Measurements from ENCODE around the gene WNT2. TPM values are rescaled to one million over a fixed set of nuclear protein-coding genes. Genes with fewer than 3 reads are reported as not detected.

WNT2 gene
- total RNA-seq, 2 donors from 2014 or later = not detected

- DNase-seq (no peak), ATAC-seq (no peak)
- 88 to 94% methylated on average over 2 of the region's 2 CpGs for WGBS, 2 donors
- Histone ChIP-seq H3K36me3 (replicated peaks in 1 of 2; ENCODE audit: insufficient read depth in 1 of 2, low read depth in 2 of 2) (no peaks in the 10 kb centered on the region), H3K9me3 (no peaks in the 10 kb centered on the region), H3K4me1 (no peaks in the 10 kb centered on the region), H3K4me3 (no peak overlapping the region), H3K27me3 (no peaks in the 10 kb centered on the region), H3K27ac (no peak overlapping the region)
- intact Hi-C loops (cut with DNase I) = no loop called here
- TF ChIP-seq, protein P1, sequence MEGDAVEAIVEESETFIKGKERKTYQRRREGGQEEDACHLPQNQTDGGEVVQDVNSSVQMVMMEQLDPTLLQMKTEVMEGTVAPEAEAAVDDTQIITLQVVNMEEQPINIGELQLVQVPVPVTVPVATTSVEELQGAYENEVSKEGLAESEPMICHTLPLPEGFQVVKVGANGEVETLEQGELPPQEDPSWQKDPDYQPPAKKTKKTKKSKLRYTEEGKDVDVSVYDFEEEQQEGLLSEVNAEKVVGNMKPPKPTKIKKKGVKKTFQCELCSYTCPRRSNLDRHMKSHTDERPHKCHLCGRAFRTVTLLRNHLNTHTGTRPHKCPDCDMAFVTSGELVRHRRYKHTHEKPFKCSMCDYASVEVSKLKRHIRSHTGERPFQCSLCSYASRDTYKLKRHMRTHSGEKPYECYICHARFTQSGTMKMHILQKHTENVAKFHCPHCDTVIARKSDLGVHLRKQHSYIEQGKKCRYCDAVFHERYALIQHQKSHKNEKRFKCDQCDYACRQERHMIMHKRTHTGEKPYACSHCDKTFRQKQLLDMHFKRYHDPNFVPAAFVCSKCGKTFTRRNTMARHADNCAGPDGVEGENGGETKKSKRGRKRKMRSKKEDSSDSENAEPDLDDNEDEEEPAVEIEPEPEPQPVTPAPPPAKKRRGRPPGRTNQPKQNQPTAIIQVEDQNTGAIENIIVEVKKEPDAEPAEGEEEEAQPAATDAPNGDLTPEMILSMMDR (IDR thresholded peaks at IDR 0.05) = no peak
- no peak for TF ChIP-seq POLR2A (IDR thresholded peaks at IDR 0.05)
These were observed 50.7 kb downstream of the WNT2 start for GRCh38 chr7:117272017-117272759.

GRCh38 chr7:117271566-117271965 is 51.3 kb downstream of the WNT2 start:
- intact Hi-C loops (cut with DNase I) = no loop called here
- Histone ChIP-seq H3K36me3 (replicated peaks in 1 of 2; ENCODE audit: insufficient read depth in 1 of 2, low read depth in 2 of 2) (no peaks in the 10 kb centered on the region), H3K27me3 (no peaks in the 10 kb centered on the region), H3K4me3 (no peak overlapping the region), H3K27ac (no peak overlapping the region), H3K4me1 (no peaks in the 10 kb centered on the region), H3K9me3 (no peaks in the 10 kb centered on the region)
- TF ChIP-seq, protein P1 (IDR thresholded peaks at IDR 0.05) = no peak
- no peak for TF ChIP-seq POLR2A (IDR thresholded peaks at IDR 0.05)
- no peak for ATAC-seq
- DNase-seq = no peak
- whole genome bisulfite sequencing, 2 donors = 80 to 84% methylated on average over 3 of the region's 3 CpGs

DNA sequence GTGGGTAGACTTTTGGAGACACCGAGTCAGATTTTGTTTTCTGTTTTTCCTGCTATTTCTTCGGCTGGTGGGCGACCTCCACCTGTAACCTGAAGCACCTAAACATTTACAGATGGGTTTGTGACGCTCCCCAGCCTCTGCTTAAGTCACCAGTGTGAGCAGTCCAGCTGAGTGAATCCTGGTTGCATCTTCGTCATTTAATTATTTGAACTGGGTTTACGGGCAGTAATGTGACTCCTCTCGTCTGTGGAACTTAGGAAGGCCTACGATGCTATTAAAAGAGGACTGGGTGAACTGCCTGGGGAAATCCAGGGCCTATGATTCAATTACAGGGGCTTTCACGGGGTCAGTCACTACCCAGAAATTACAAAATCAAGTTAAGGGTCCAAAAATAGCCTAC is 52.5 kb downstream of the WNT2 start:
- H3K27ac ChIP-seq = no peak overlapping the region
- TF ChIP-seq, protein P1 (IDR thresholded peaks at IDR 0.05) = no peak
- TF ChIP-seq POLR2A (IDR thresholded peaks at IDR 0.05) = no peak
- intact Hi-C loops (cut with DNase I) = no loop called here
- H3K4me1 ChIP-seq = no peaks in the 10 kb centered on the region
- H3K4me3 ChIP-seq = no peak overlapping the region
- no peaks in the 10 kb centered on the region for H3K27me3 ChIP-seq
- H3K9me3 ChIP-seq = no peaks in the 10 kb centered on the region
- no peak for DNase-seq
- H3K36me3 ChIP-seq (replicated peaks in 1 of 2; ENCODE audit: insufficient read depth in 1 of 2, low read depth in 2 of 2) = no peaks in the 10 kb centered on the region
- 53 to 74% methylated on average over 9 of the region's 9 CpGs for WGBS, 2 donors
- no peak for ATAC-seq

DNA sequence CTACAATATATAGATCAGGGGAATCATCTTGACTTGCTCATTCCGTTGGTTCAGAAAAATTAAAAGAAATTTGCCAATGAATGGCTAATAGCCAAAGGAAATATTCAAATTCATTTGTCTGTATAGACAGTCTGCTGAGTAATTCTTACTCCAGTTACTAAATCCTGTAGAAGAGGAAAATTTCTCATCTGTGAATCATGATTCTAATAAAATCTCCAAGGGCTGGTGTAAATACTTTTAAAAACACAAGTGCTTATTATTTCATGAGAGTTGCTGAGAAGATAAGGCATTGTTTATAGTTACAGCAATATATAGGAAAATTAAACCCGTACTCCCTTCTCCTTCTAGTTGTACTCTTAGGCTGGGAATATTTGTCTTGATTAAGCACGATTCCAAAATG is 53.0 kb downstream of the WNT2 start:
- 60 to 70% methylated on average over 3 of the region's 3 CpGs for WGBS, 2 donors
- no peak for DNase-seq
- Histone ChIP-seq H3K27me3 (no peaks in the 10 kb centered on the region), H3K27ac (no peak overlapping the region), H3K9me3 (no peaks in the 10 kb centered on the region), H3K36me3 (replicated peaks in 1 of 2; ENCODE audit: insufficient read depth in 1 of 2, low read depth in 2 of 2) (no peaks in the 10 kb centered on the region), H3K4me3 (no peak overlapping the region), H3K4me1 (no peaks in the 10 kb centered on the region)
- ATAC-seq = no peak
- TF ChIP-seq POLR2A (IDR thresholded peaks at IDR 0.05) = no peak
- TF ChIP-seq, protein P1 (IDR thresholded peaks at IDR 0.05) = no peak
- intact Hi-C loops (cut with DNase I) = no loop called here

GRCh38 chr7:117269417-117269816 is 53.4 kb downstream of the WNT2 start:
- no peaks in the 10 kb centered on the region for H3K27me3 ChIP-seq
- intact Hi-C loops (cut with DNase I) = no loop called here
- no peak for DNase-seq
- H3K4me1 ChIP-seq = no peaks in the 10 kb centered on the region
- ATAC-seq = no peak
- WGBS, 2 donors = 70 to 74% methylated on average over 5 of the region's 5 CpGs
- no peaks in the 10 kb centered on the region for H3K36me3 ChIP-seq (replicated peaks in 1 of 2; ENCODE audit: insufficient read depth in 1 of 2, low read depth in 2 of 2)
- H3K9me3 ChIP-seq = no peaks in the 10 kb centered on the region
- no peak for TF ChIP-seq POLR2A (IDR thresholded peaks at IDR 0.05)
- TF ChIP-seq, protein P1 (IDR thresholded peaks at IDR 0.05) = no peak
- H3K4me3 ChIP-seq = no peak overlapping the region
- no peak overlapping the region for H3K27ac ChIP-seq

All from body of pancreas (tissue), 4 donors.